Testis (tissue), 3 donors: Measurements from ENCODE around the gene STK24. TPM values are rescaled to one million over a fixed set of nuclear protein-coding genes. Genes with fewer than 3 reads are reported as not detected.

Experiments used
- DNase-seq: peaks from one replicate; pipeline ENCODE4 v3.0.0-alpha.2; 2019
- H3K27ac ChIP-seq, 2 donors: fragments of 200-600 bp; sonication (generic); one replicate each; pipeline ENCODE4 v1.5.1; 2019
- H3K27me3 ChIP-seq: fragments of 200-600 bp; sonication (generic); one replicate; pipeline ENCODE4 v1.5.1; 2019
- H3K36me3 ChIP-seq: fragments of 200-600 bp; sonication (generic); one replicate; pipeline ENCODE4 v1.5.1; 2017; ENCODE audit warnings: low read depth; ENCODE audit errors: missing control alignments
- H3K4me1 ChIP-seq: fragments of 200-600 bp; sonication (generic); one replicate; pipeline ENCODE4 v1.5.1; 2019
- H3K4me3 ChIP-seq, 2 donors: fragments of 200-600 bp; sonication (generic); one replicate each; pipeline ENCODE4 v1.5.1; 2017 to 2019
- H3K9me3 ChIP-seq: fragments of 200-600 bp; sonication (generic); one replicate; pipeline ENCODE4 v1.5.1; 2017
- POLR2A ChIP-seq: fragments of 450-650 bp; IDR thresholded peaks from one replicate; pipeline ENCODE4 v1.6.1; 2017; ENCODE audit warnings: antibody characterized with exemption, mild to moderate bottlenecking, moderate library complexity
- WGBS, 2 donors: methylation state at CpG; one replicate each; pipeline ENCODE4 v1.1.5; 2018; 5-methylcytosine and 5-hydroxymethylcytosine counted together
- intact Hi-C: fragments of 100-400 bp; cut with DNase I; formaldehyde crosslinking; loops from one replicate; pipeline ENCODE4 v1.15.1; 2023; ENCODE audit warnings: low total_unique reads
- polyA plus RNA-seq: library from polyadenylated mRNA; stranded (reverse); fragments of 350-450 nt; fragmentation: Illumina TruSeq; extraction: RNeasy Lipid Tissue Mini Kit (QIAGEN cat#74804); gene quantifications from one replicate; pipeline ENCODE4 v1.2.3, GENCODE V29; 2014; ENCODE audit warnings: low read depth, low replicate concordance; ENCODE audit not compliant: insufficient read depth
- total RNA-seq, 2 donors: library from RNA; depleted of rRNA; stranded (reverse); fragments of >200 nt; gene quantifications; one replicate each; pipeline ENCODE4 v1.2.3, GENCODE V29; 2016
- TF ChIP-seq, protein P1 (sequence below), 3 experiments: fragments of 450-650 bp in 2 of 3; fragments of 200-600 bp in 1 of 3; sonication (generic) in 1 of 3; IDR thresholded peaks; one replicate each; pipeline ENCODE4 v1.5.1; 2016 to 2019; ENCODE audit warnings: antibody characterized with exemption in 3 of 3, mild to moderate bottlenecking in 2 of 3, moderate library complexity in 1 of 3

STK24 gene
- total and polyA plus RNA-seq, 3 donors from 2014 or later: 97.4 to 172 (median 151) TPM

DNA sequence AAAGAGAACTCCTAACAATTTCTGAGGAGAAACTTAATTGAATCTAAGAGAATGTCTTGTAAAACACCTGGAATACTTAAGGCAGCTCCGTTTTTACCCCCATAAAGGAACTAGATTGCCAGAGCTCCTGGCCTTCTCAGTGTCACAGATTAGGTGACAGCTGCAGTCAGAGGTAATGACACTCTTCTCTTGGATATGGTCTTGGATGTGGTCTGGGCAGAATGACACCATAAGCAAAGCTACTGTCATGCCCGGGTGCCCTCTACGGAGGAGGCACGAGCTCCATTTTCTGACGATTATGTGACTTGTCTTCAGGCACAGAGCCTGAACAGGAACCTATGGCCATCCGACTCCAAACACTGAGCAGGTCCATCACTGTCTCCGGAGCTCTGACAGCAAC is 46.7 kb downstream of the STK24 start:
- Histone ChIP-seq H3K36me3 (no peaks in the 10 kb centered on the region), H3K4me1 (peaks cover 10% of the 10 kb centered on the region), H3K27me3 (no peaks in the 10 kb centered on the region), H3K9me3 (no peaks in the 10 kb centered on the region), H3K27ac (no peak overlapping the region), H3K4me3 (no peak overlapping the region)
- DNase-seq: no peak
- 85 to 90% methylated on average over 6 to 7 of the region's 7 CpGs for WGBS, 2 donors
- intact Hi-C loops: no loop called here
- no peak for TF ChIP-seq POLR2A
- TF ChIP-seq, protein P1, sequence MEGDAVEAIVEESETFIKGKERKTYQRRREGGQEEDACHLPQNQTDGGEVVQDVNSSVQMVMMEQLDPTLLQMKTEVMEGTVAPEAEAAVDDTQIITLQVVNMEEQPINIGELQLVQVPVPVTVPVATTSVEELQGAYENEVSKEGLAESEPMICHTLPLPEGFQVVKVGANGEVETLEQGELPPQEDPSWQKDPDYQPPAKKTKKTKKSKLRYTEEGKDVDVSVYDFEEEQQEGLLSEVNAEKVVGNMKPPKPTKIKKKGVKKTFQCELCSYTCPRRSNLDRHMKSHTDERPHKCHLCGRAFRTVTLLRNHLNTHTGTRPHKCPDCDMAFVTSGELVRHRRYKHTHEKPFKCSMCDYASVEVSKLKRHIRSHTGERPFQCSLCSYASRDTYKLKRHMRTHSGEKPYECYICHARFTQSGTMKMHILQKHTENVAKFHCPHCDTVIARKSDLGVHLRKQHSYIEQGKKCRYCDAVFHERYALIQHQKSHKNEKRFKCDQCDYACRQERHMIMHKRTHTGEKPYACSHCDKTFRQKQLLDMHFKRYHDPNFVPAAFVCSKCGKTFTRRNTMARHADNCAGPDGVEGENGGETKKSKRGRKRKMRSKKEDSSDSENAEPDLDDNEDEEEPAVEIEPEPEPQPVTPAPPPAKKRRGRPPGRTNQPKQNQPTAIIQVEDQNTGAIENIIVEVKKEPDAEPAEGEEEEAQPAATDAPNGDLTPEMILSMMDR (IDR thresholded peaks at IDR 0.05): no peak

DNA sequence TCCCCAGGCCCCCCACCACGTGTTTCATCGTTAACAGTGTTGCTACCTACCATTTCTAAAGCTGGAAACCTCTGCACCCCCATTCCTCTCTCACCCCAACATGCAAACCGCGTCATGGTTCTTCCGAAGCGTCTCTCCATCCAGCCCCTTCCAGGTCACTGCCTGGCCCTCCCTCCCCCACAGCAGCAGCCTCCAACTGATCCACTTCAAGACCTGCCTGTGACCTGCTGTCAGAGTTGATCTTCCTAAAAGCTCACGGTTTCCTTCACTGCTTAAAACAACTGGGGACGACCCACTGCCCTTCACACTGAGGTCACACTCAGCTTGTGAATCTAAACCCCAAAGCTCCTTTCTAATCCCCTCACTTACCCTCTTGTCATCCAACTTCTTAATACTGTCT is 47.7 kb downstream of the STK24 start:
- intact Hi-C loops: no loop called here
- Histone ChIP-seq H3K4me1 (peaks cover 21% of the 10 kb centered on the region), H3K27me3 (no peaks in the 10 kb centered on the region), H3K4me3 (no peak overlapping the region), H3K36me3 (no peaks in the 10 kb centered on the region), H3K27ac (no peak overlapping the region), H3K9me3 (no peaks in the 10 kb centered on the region)
- TF ChIP-seq, protein P1 (IDR thresholded peaks at IDR 0.05): no peak
- TF ChIP-seq POLR2A: no peak
- WGBS, 2 donors: 81 to 83% methylated on average over 8 of the region's 8 CpGs
- DNase-seq: no peak

DNA sequence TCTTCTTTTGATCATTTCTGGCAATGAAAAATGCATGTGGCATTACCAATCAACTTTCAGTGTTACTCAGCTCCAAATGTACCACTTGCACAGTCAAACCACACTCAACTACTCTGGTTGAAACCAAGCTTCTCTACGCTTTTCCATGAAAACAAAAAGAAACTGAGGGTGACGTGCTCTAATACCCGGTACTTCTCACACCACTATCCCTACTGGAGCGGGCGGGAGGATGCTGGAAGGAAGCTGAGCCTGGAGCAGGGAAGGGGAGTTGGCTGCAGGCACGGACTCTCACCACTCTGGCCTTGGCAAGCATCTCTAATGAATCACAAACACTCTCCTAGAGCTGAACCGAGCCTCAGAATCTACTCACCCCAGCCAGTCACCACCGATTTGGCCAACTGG is 48.2 kb downstream of the STK24 start:
- Histone ChIP-seq H3K9me3 (no peaks in the 10 kb centered on the region), H3K4me3 (no peak overlapping the region), H3K4me1 (peaks cover 23% of the 10 kb centered on the region), H3K27me3 (no peaks in the 10 kb centered on the region), H3K27ac (no peak overlapping the region), H3K36me3 (no peaks in the 10 kb centered on the region)
- TF ChIP-seq, protein P1 (IDR thresholded peaks at IDR 0.05): no peak
- TF ChIP-seq POLR2A: no peak
- intact Hi-C loops: no loop called here
- WGBS, 2 donors: 72% methylated on average over 7 to 8 of the region's 8 CpGs
- no peak for DNase-seq

DNA sequence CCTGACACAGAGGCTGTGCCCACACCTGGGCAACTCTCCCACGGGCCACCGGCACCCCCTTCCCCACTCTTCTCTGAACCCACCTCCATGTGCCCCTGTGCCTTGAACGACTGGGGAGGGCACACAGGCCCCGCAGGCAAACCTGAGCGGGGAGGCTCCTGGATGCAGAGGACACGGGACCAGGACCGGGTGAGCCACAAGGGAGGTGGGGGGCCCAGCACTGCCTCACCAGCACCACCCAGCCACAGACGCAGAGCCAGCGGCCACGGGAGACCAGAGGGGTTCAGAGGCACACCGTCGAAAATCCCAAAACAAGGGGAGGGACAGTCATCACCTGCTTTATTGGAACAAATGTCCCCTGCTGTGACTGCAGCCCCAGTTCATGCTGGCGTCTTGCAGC is 49.4 kb downstream of the STK24 start:
- 80 to 93% methylated on average over 7 to 13 of the region's 13 CpGs for WGBS, 2 donors
- Histone ChIP-seq H3K9me3 (no peaks in the 10 kb centered on the region), H3K4me3 (no peak overlapping the region), H3K4me1 (peaks cover 31% of the 10 kb centered on the region), H3K27ac (no peak overlapping the region), H3K36me3 (no peaks in the 10 kb centered on the region), H3K27me3 (no peaks in the 10 kb centered on the region)
- TF ChIP-seq, protein P1 (IDR thresholded peaks at IDR 0.05): no peak
- TF ChIP-seq POLR2A: no peak
- intact Hi-C loops: no loop called here
- DNase-seq: no peak

DNA sequence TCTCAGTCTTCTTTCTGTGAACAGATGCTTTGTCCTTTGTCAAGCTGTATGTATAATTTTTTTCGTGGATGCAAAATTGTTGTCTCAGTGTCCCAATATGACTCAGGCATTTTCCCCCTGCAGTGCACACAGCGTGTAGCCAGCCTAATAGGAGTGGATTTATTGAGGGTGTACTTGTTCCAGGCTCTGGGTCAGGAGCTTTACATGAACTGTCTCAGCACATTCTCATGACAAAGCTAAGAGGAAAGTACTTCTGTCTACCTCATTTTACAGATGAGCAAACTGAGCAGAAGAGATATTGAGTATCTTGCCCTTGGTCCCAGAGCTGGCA is 50.8 kb downstream of the STK24 start:
- no peak for DNase-seq
- intact Hi-C loops: no loop called here
- no peak for TF ChIP-seq POLR2A
- TF ChIP-seq, protein P1 (IDR thresholded peaks at IDR 0.05): no peak
- Histone ChIP-seq H3K9me3 (no peaks in the 10 kb centered on the region), H3K36me3 (no peaks in the 10 kb centered on the region), H3K4me1 (peaks cover 39% of the 10 kb centered on the region), H3K27me3 (no peaks in the 10 kb centered on the region), H3K4me3 (no peak overlapping the region), H3K27ac (no peak overlapping the region)
- 83 to 91% methylated on average over 2 of the region's 2 CpGs for WGBS, 2 donors
